Measurements from ENCODE around the gene KIAA0753. TPM values are rescaled to one million over a fixed set of nuclear protein-coding genes. Genes with fewer than 3 reads are reported as not detected.
A peak's percentile ranks its signal among the peaks of the same experiment; 100 is the strongest.

Gene KIAA0753
- total and polyA plus RNA-seq, 2 of the 13 experiments (the other 11 are each of a cell fraction or from before 2014, with no cell fraction given): 5.2 to 9.1 TPM

DNA sequence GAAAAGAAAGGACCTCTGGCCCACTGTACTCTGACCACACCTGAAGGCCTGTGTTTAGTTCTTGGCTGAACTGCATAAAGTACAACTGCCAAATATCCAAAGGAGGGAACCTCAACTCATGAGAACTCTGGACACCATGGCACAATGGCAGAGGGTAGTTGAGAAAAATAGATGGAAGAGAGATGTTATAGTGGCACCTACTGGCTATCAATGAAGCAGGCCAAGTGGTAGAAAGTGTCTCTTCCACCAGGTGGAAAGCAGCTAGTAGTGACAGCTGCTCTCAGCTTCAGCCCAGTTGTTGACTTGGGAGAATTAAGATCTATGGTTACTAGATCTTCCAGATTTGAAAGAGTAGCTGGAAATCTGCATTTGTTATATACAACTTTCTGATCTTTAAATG is 7.7 kb upstream of the KIAA0753 start:
- H3K9me3 ChIP-seq (ENCODE audit: low read length): no peaks in the 10 kb centered on the region
- no peak overlapping the region for H3K4me3 ChIP-seq (replicated peaks in 1 of 3; ENCODE audit: insufficient read depth in 1 of 3, low read depth in 2 of 3, low read length in 3 of 3)
- ATAC-seq: peak; percentile 19; the same call in 2 of the 3 replicates
- no peaks in the 10 kb centered on the region; a peak in 1 of 5 replicates for H3K27me3 ChIP-seq (ENCODE audit: control insufficient read depth in 1 of 2, insufficient read depth in 2 of 2, low read length in 2 of 2)
- no peak overlapping the region for H2AFZ ChIP-seq (ENCODE audit: low read length)
- H4K20me1 ChIP-seq (ENCODE audit: insufficient read depth, low read length): peaks cover under 1% of the 10 kb centered on the region; the same call in 1 of the 2 replicates
- POLR2A ChIA-PET: no interaction called here
- intact Hi-C loops (cut with micrococcal nuclease; ENCODE audit: unreplicated experiment) (loop anchor here (2.0 kb wide), 1 partner anchor 175 kb away; no protein-coding TSS in a partner anchor), in situ Hi-C loops (cut with HindIII; ENCODE audit: extremely low pct_ligation_motif_present, low pct_unique_long_range_greater_than_20kb) (no loop called here)
- peaks cover 1 to 13% of the 10 kb centered on the region in 2 experiments; a peak in 4 of 5 replicates for H3K36me3 ChIP-seq (replicated peaks in 1 of 2; ENCODE audit: control insufficient read depth in 1 of 2, insufficient read depth in 2 of 2, low read length in 2 of 2)
- H3K4me1 ChIP-seq (ENCODE audit: insufficient read depth, low read length): peaks cover 27% of the 10 kb centered on the region
- peaks cover 43% of the 10 kb centered on the region for H3K79me2 ChIP-seq (ENCODE audit: insufficient read depth, low read length)
- peak; percentile 41 for DNase-seq (ENCODE audit: low spot score)
- H3K27ac ChIP-seq (ENCODE audit: extremely low read length, insufficient read depth, low read length): no peak overlapping the region
- TF ChIP-seq, protein P1, sequence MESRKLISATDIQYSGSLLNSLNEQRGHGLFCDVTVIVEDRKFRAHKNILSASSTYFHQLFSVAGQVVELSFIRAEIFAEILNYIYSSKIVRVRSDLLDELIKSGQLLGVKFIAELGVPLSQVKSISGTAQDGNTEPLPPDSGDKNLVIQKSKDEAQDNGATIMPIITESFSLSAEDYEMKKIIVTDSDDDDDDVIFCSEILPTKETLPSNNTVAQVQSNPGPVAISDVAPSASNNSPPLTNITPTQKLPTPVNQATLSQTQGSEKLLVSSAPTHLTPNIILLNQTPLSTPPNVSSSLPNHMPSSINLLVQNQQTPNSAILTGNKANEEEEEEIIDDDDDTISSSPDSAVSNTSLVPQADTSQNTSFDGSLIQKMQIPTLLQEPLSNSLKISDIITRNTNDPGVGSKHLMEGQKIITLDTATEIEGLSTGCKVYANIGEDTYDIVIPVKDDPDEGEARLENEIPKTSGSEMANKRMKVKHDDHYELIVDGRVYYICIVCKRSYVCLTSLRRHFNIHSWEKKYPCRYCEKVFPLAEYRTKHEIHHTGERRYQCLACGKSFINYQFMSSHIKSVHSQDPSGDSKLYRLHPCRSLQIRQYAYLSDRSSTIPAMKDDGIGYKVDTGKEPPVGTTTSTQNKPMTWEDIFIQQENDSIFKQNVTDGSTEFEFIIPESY (CRISPR knock-in tag; IDR thresholded peaks at IDR 0.05): no peak
- no peak for TF ChIP-seq ZNF713 (CRISPR knock-in tag; IDR thresholded peaks at IDR 0.05)
- TF ChIP-seq, protein P2, sequence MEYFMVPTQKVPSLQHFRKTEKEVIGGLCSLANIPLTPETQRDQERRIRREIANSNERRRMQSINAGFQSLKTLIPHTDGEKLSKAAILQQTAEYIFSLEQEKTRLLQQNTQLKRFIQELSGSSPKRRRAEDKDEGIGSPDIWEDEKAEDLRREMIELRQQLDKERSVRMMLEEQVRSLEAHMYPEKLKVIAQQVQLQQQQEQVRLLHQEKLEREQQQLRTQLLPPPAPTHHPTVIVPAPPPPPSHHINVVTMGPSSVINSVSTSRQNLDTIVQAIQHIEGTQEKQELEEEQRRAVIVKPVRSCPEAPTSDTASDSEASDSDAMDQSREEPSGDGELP (IDR thresholded peaks at IDR 0.05; ENCODE audit: borderline replicate concordance, low read depth): peak; percentile 18; the same call in 1 of the 2 replicates
- no peak for TF ChIP-seq ZNF3 (CRISPR knock-in tag; IDR thresholded peaks at IDR 0.05)
- TF ChIP-seq SAP130 (CRISPR knock-in tag; IDR thresholded peaks at IDR 0.05; ENCODE audit: low read depth): 0 out of 2 replicates have a peak, but pooled peaks have one; percentile 23
- TF ChIP-seq, protein P3, sequence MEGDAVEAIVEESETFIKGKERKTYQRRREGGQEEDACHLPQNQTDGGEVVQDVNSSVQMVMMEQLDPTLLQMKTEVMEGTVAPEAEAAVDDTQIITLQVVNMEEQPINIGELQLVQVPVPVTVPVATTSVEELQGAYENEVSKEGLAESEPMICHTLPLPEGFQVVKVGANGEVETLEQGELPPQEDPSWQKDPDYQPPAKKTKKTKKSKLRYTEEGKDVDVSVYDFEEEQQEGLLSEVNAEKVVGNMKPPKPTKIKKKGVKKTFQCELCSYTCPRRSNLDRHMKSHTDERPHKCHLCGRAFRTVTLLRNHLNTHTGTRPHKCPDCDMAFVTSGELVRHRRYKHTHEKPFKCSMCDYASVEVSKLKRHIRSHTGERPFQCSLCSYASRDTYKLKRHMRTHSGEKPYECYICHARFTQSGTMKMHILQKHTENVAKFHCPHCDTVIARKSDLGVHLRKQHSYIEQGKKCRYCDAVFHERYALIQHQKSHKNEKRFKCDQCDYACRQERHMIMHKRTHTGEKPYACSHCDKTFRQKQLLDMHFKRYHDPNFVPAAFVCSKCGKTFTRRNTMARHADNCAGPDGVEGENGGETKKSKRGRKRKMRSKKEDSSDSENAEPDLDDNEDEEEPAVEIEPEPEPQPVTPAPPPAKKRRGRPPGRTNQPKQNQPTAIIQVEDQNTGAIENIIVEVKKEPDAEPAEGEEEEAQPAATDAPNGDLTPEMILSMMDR (CRISPR knock-in tag; IDR thresholded peaks at IDR 0.05): peak; percentile 65
- no peak for TF ChIP-seq SYNCRIP (IDR thresholded peaks at IDR 0.05; ENCODE audit: insufficient read depth, low read depth, low read length)
- TF ChIP-seq ZNF616 (CRISPR knock-in tag; IDR thresholded peaks at IDR 0.05; ENCODE audit: low read depth): no peak
- peak; percentile 65 for TF ChIP-seq STAG1 (CRISPR knock-in tag; IDR thresholded peaks at IDR 0.05)
- H3K9ac ChIP-seq (ENCODE audit: insufficient read depth, low read depth, low read length): no peak overlapping the region
- CTCF ChIA-PET (ENCODE audit: low intra/inter-chr PET ratio, low total read pairs): interaction anchor here (1.7 kb wide), 1 partner anchor 175 kb away, joined by 5 read pairs; no protein-coding TSS in a partner anchor
- FAIRE-seq: peak; percentile 68
- BruUV-seq (replicated peaks): no TSS peak
- no peak overlapping the region for H3K4me2 ChIP-seq (ENCODE audit: low read depth, low read length)
